ENCODE results near the gene TEX22.
A peak's percentile ranks its signal among the peaks of the same experiment; 100 is the strongest.

Gene TEX22

GRCh38 chr14:105444859-105445258 is 46.5 kb downstream of the TEX22 start:
- no peak for DNase-seq

GRCh38 chr14:105445290-105445689 is 47.0 kb downstream of the TEX22 start:
- DNase-seq = no peak

GRCh38 chr14:105445901-105446845 is 47.8 kb downstream of the TEX22 start:
- no peak for DNase-seq

GRCh38 chr14:105446971-105447370 is 48.6 kb downstream of the TEX22 start:
- DNase-seq = no peak

GRCh38 chr14:105447651-105448640 is 49.6 kb downstream of the TEX22 start:
- DNase-seq = no peak

- peak; percentile 71 to 76 for DNase-seq
Observed at GRCh38 chr14:105448706-105449111, 50.4 kb downstream of the TEX22 start.

GRCh38 chr14:105449276-105450122 is 51.2 kb downstream of the TEX22 start:
- no peak for DNase-seq

- no peak for DNase-seq
Observed at GRCh38 chr14:105450123-105450505, 51.8 kb downstream of the TEX22 start.

GRCh38 chr14:105450864-105451720 is 52.8 kb downstream of the TEX22 start:
- no peak for DNase-seq

- DNase-seq = no peak
Observed at GRCh38 chr14:105452963-105453362, 54.6 kb downstream of the TEX22 start.

GRCh38 chr14:105453847-105454246 is 55.5 kb downstream of the TEX22 start:
- no peak for DNase-seq

GRCh38 chr14:105455086-105455640 is 56.8 kb downstream of the TEX22 start:
- DNase-seq = no peak

GRCh38 chr14:105455766-105456660 is 57.7 kb downstream of the TEX22 start:
- no peak for DNase-seq

GRCh38 chr14:105456736-105457617 is 58.6 kb downstream of the TEX22 start:
- DNase-seq = no peak

- DNase-seq = no peak
Observed at GRCh38 chr14:105458010-105458409, 59.7 kb downstream of the TEX22 start.

GRCh38 chr14:105458571-105458970 is 60.2 kb downstream of the TEX22 start:
- DNase-seq = no peak

- no peak for DNase-seq
Observed at GRCh38 chr14:105460116-105460515, 61.8 kb downstream of the TEX22 start.

GRCh38 chr14:105460616-105461015 is 62.3 kb downstream of the TEX22 start:
- no peak for DNase-seq

GRCh38 chr14:105461903-105462302 is 63.6 kb downstream of the TEX22 start:
- no peak for DNase-seq
